Transverse colon (tissue), 4 donors: ENCODE results near the gene C3orf20. TPM values are rescaled to one million over a fixed set of nuclear protein-coding genes. Genes with fewer than 3 reads are reported as not detected.

Experiments used
- DNase-seq: peaks from one replicate; pipeline ENCODE4 v3.0.0-alpha.2; 2019
- H3K27ac ChIP-seq, 4 donors: fragments of 200-600 bp; sonication (generic); 2 replicates each; pipeline ENCODE4 v1.5.1; 2016 to 2018; ENCODE audit warnings: inconsistent platforms in 4 of 4
- H3K27me3 ChIP-seq: fragments of 200-600 bp; sonication (generic); 2 replicates; pipeline ENCODE4 v1.5.1; 2017; ENCODE audit warnings: inconsistent platforms
- H3K36me3 ChIP-seq, 4 donors: fragments of 200-600 bp; sonication (generic); 2 replicates each; pipeline ENCODE4 v1.5.1; 2017 to 2019; ENCODE audit warnings: inconsistent platforms in 4 of 4
- H3K4me1 ChIP-seq, 4 donors: fragments of 200-600 bp; sonication (generic); 2 replicates each; pipeline ENCODE4 v1.5.1; 2017 to 2020; ENCODE audit warnings: inconsistent platforms in 4 of 4
- H3K4me3 ChIP-seq, 4 donors: fragments of 200-600 bp; sonication (generic); 1 replicate in 1 of 4; 2 replicates in 3 of 4; pipeline versions ENCODE4 v1.5.1 to v1.6.1; 2017 to 2019; ENCODE audit warnings: inconsistent platforms in 4 of 4
- H3K9me3 ChIP-seq, 2 donors: fragments of 200-600 bp; sonication (generic); 2 replicates each; pipeline ENCODE4 v1.5.1; 2017 to 2019; ENCODE audit warnings: inconsistent platforms in 2 of 2
- EP300 ChIP-seq: sonication (generic); formaldehyde crosslinking; IDR thresholded peaks from one replicate; pipeline ENCODE4 v1.6.1; 2017; ENCODE audit warnings: antibody characterized with exemption, low read depth
- POLR2A ChIP-seq: fragments of 450-650 bp; IDR thresholded peaks from one replicate; pipeline ENCODE4 v1.6.1; 2016; ENCODE audit warnings: antibody characterized with exemption, mild to moderate bottlenecking, moderate library complexity
- POLR2AphosphoS5 ChIP-seq, 3 donors: sonication (generic); formaldehyde crosslinking; IDR thresholded peaks; one replicate each; pipeline ENCODE4 v1.6.1; 2016; ENCODE audit warnings: antibody characterized with exemption in 3 of 3
- WGBS, 2 donors: methylation state at CpG; one replicate each; pipeline ENCODE4 v1.1.5; 2018; ENCODE audit warnings: low coverage in 1 of 2; 5-methylcytosine and 5-hydroxymethylcytosine counted together
- in situ Hi-C, 4 donors: fragments of 200-750 bp; cut with MboI; loops; one replicate each; pipeline versions ENCODE4 v1.15.0 to v1.15.1; 2017; ENCODE audit warnings: low sequenced_read_pairs in 3 of 4, low pct_ligation_motif_present in 1 of 4, low pct_unique_long_range_greater_than_20kb in 1 of 4
- intact Hi-C: fragments of 100-400 bp; cut with DNase I; formaldehyde crosslinking; loops from one replicate; pipeline ENCODE4 v1.15.1; 2023; ENCODE audit warnings: low total_unique reads
- total RNA-seq, 4 donors: library from RNA; depleted of rRNA; stranded (reverse); fragments of >200 nt; gene quantifications; one replicate each; pipeline ENCODE4 v1.1.0, GENCODE V29; 2016
- TF ChIP-seq, protein P1 (sequence below), 5 experiments: fragments of 200-600 bp in 3 of 5; fragments of 450-650 bp in 2 of 5; sonication (generic) in 3 of 5; IDR thresholded peaks; 1 replicate in 2 of 5; 2 replicates in 3 of 5; pipeline ENCODE4 v1.5.1; 2016 to 2017; ENCODE audit warnings: antibody characterized with exemption in 5 of 5, inconsistent platforms in 3 of 5, mild to moderate bottlenecking in 2 of 5, moderate library complexity in 1 of 5

C3orf20 gene
- total RNA-seq, 4 donors from 2014 or later = not detected

DNA sequence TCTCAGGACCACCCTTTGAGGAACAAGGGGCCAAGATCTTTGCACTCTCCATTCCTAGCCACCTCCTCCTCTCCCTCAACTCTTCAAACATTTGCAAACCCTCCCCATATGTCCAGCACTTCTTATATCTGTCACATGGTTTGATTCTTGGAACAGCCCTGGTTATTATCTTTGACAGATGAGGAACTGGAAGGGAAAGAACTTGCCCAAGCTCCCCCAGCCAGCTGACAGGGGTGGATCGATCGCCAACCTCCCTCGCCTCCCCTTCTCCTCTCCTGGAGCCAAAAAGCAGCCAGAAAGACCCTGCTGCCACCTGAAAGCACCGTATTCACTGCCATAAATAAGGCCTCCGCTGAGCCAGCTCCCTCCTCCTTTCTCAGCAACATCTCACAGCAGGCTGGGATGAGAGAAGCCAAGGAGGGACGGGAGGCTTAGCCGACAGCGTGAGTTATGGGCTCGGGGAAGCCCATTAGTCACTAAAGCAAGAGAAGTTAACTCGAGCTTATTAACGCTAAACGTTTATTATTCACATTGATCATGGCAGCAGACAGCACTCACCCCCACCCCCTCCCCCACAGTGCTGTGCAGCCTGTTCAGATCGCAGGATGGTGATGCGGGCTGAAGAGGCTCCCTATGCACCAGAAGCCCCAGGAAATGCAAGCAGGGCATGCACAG lies 121.6 kb downstream of the C3orf20 start:
- 77% methylated on average over 14 of the region's 14 CpGs; no CpG with 5 or more reads in 1 of the 2 donors for WGBS, 2 donors
- H3K4me1 ChIP-seq = peaks cover 0 to 9% (median 0%) of the 10 kb centered on the region in 4 donors
- no peak overlapping the region for H3K4me3 ChIP-seq
- no peaks in the 10 kb centered on the region for H3K27me3 ChIP-seq
- TF ChIP-seq POLR2AphosphoS5 (IDR thresholded peaks at IDR 0.05) = no peak
- no peak for TF ChIP-seq EP300
- TF ChIP-seq POLR2A = no peak
- TF ChIP-seq, protein P1, sequence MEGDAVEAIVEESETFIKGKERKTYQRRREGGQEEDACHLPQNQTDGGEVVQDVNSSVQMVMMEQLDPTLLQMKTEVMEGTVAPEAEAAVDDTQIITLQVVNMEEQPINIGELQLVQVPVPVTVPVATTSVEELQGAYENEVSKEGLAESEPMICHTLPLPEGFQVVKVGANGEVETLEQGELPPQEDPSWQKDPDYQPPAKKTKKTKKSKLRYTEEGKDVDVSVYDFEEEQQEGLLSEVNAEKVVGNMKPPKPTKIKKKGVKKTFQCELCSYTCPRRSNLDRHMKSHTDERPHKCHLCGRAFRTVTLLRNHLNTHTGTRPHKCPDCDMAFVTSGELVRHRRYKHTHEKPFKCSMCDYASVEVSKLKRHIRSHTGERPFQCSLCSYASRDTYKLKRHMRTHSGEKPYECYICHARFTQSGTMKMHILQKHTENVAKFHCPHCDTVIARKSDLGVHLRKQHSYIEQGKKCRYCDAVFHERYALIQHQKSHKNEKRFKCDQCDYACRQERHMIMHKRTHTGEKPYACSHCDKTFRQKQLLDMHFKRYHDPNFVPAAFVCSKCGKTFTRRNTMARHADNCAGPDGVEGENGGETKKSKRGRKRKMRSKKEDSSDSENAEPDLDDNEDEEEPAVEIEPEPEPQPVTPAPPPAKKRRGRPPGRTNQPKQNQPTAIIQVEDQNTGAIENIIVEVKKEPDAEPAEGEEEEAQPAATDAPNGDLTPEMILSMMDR (IDR thresholded peaks at IDR 0.05) = no peak
- DNase-seq = no peak
- no peak overlapping the region for H3K27ac ChIP-seq
- in situ Hi-C loops (loop anchor here in 2 of 4 donors (10.0 kb wide), 2 partner anchors 118 to 128 kb away; no protein-coding TSS in a partner anchor), intact Hi-C loops (no loop called here)
- no peaks in the 10 kb centered on the region for H3K36me3 ChIP-seq
- H3K9me3 ChIP-seq = no peaks in the 10 kb centered on the region

DNA sequence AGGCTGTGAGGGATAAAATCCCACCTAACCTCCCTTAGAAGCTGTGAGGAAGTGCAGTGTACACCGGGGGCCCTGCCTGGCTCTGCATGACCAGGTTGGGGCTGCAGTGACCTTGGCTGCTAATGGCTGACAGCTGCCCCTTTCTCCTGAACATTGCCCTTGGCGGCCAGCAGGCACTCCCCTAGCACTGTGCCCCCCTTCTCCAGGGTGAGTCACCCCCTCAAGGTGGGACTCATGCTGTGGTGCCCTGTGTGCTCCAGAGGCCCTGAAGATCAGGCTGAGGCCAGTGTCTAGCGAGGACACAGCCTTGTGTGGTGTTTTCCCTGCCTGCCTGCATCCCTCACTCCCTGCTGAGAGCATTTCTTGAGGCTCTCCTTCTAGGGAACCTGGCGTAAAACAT lies 122.8 kb downstream of the C3orf20 start:
- no peak overlapping the region for H3K27ac ChIP-seq
- no peak for DNase-seq
- in situ Hi-C loops (loop anchor here in 2 of 4 donors (10.0 kb wide), 2 partner anchors 117 to 127 kb away; no protein-coding TSS in a partner anchor), intact Hi-C loops (no loop called here)
- no peaks in the 10 kb centered on the region for H3K27me3 ChIP-seq
- no peak overlapping the region for H3K4me3 ChIP-seq
- WGBS, 2 donors = 79% methylated on average over 4 of the region's 4 CpGs; no CpG with 5 or more reads in 1 of the 2 donors
- no peaks in the 10 kb centered on the region for H3K9me3 ChIP-seq
- H3K4me1 ChIP-seq = peaks cover 0 to 18% (median 0%) of the 10 kb centered on the region in 4 donors
- no peaks in the 10 kb centered on the region for H3K36me3 ChIP-seq
- TF ChIP-seq POLR2A (no peak), POLR2AphosphoS5 (IDR thresholded peaks at IDR 0.05) (no peak), EP300 (no peak)
- TF ChIP-seq, protein P1 (IDR thresholded peaks at IDR 0.05) = no peak

- DNase-seq = no peak
Measured at GRCh38 chr3:14798231-14798630, 123.3 kb downstream of the C3orf20 start.

GRCh38 chr3:14799146-14799545 lies 124.2 kb downstream of the C3orf20 start:
- intact Hi-C loops (no loop called here), in situ Hi-C loops (loop anchor here in 2 of 4 donors (10.0 kb wide), 2 partner anchors 116 to 126 kb away; no protein-coding TSS in a partner anchor)
- Histone ChIP-seq H3K27me3 (no peaks in the 10 kb centered on the region), H3K27ac (no peak overlapping the region), H3K36me3 (no peaks in the 10 kb centered on the region), H3K4me3 (no peak overlapping the region), H3K9me3 (no peaks in the 10 kb centered on the region), H3K4me1 (peaks cover 0 to 32% (median 5%) of the 10 kb centered on the region in 4 donors)
- 54 to 67% methylated on average over 3 to 4 of the region's 4 CpGs for WGBS, 2 donors
- no peak for DNase-seq
- TF ChIP-seq EP300 = no peak
- TF ChIP-seq POLR2AphosphoS5 (IDR thresholded peaks at IDR 0.05) = no peak
- TF ChIP-seq POLR2A = no peak
- TF ChIP-seq, protein P1 (IDR thresholded peaks at IDR 0.05) = no peak

More at GRCh38 chr3:14798231-14798630, 123.3 kb downstream of the C3orf20 start:
- WGBS, 2 donors = 85% methylated on average over 6 of the region's 6 CpGs; no CpG with 5 or more reads in 1 of the 2 donors
- in situ Hi-C loops (loop anchor here in 2 of 4 donors (10.0 kb wide), 2 partner anchors 117 to 127 kb away; no protein-coding TSS in a partner anchor), intact Hi-C loops (no loop called here)
- Histone ChIP-seq H3K27me3 (no peaks in the 10 kb centered on the region), H3K27ac (no peak overlapping the region), H3K9me3 (no peaks in the 10 kb centered on the region), H3K36me3 (no peaks in the 10 kb centered on the region), H3K4me3 (no peak overlapping the region), H3K4me1 (peaks cover 0 to 23% (median 2%) of the 10 kb centered on the region in 4 donors)
- TF ChIP-seq POLR2AphosphoS5 (IDR thresholded peaks at IDR 0.05) = no peak
- TF ChIP-seq, protein P1 (IDR thresholded peaks at IDR 0.05) = no peak
- no peak for TF ChIP-seq POLR2A
- no peak for TF ChIP-seq EP300
